ENCODE measurements around the gene CISD1. TPM values are rescaled to one million over a fixed set of nuclear protein-coding genes. Genes with fewer than 3 reads are reported as not detected.

The CISD1 gene
- total and polyA plus RNA-seq, 9 of the 15 experiments (the other 6 are each of a cell fraction or from before 2014, with no cell fraction given): 35.8 to 342 (median 118) TPM

GRCh38 chr10:58267713-58268453 lies 1.1 kb upstream of the CISD1 start, which contains the start of gene IPMK (continued):
- peak; percentile 97 for TF ChIP-seq MGA (IDR thresholded peaks at IDR 0.05)
- TF ChIP-seq HDAC3 (IDR thresholded peaks at IDR 0.05; ENCODE audit: borderline replicate concordance, partially characterized antibody): no peak
- no peak for TF ChIP-seq ELK3 (CRISPR knock-in tag; IDR thresholded peaks at IDR 0.05)
- TF ChIP-seq SMAD4 (CRISPR knock-in tag; conservative IDR thresholded peaks at IDR 0.05): peak; percentile 44; the same call in 1 of the 2 replicates
- TF ChIP-seq THAP12 (CRISPR knock-in tag; IDR thresholded peaks at IDR 0.05): no peak
- TF ChIP-seq MAZ (CRISPR knock-in tag; conservative IDR thresholded peaks at IDR 0.05 in 1 of 2, IDR thresholded peaks at IDR 0.05 in 1 of 2): peak; percentile 63 to 87
- TF ChIP-seq ZNF24 (IDR thresholded peaks at IDR 0.05): peak; percentile 72; the same call in 1 of the 2 replicates
- peak; percentile 98 to 100 for TF ChIP-seq E2F6 (IDR thresholded peaks at IDR 0.05; ENCODE audit: borderline replicate concordance in 1 of 2, extremely low read depth in 1 of 2, insufficient read depth in 1 of 2, insufficient read length in 1 of 2, low read depth in 1 of 2, low read length in 1 of 2, poor library complexity in 1 of 2, severe bottlenecking in 1 of 2)
- 0 out of 2 replicates have a peak, but pooled peaks have one; percentile 53 for TF ChIP-seq LCOR (CRISPR knock-in tag; IDR thresholded peaks at IDR 0.05)
